SJSA1 (cell line): ENCODE measurements around the gene MTCH1. TPM values are rescaled to one million over a fixed set of nuclear protein-coding genes. Genes with fewer than 3 reads are reported as not detected.

Source experiments
- DNase-seq, 2 experiments: peaks; one replicate each; pipeline ENCODE4 v3.0.0-alpha.2; 2015 to 2020; ENCODE audit warnings: low spot score in 2 of 2, low read depth in 1 of 2
- H3K27ac ChIP-seq: fragments of 250-450 bp; sonication (Bioruptor Pico); 2 replicates; pipeline ENCODE4 v1.5.1; 2020; ENCODE audit warnings: mild to moderate bottlenecking, moderate library complexity
- H3K27me3 ChIP-seq: fragments of 250-450 bp; sonication (Bioruptor Pico); replicated peaks from 2 replicates; pipeline ENCODE4 v1.5.1; 2020; ENCODE audit warnings: mild to moderate bottlenecking, moderate library complexity
- H3K36me3 ChIP-seq: fragments of 250-450 bp; sonication (Bioruptor Pico); 2 replicates; pipeline ENCODE4 v1.5.1; 2020; ENCODE audit warnings: mild to moderate bottlenecking
- H3K4me1 ChIP-seq: fragments of 250-450 bp; sonication (Bioruptor Pico); replicated peaks from 2 replicates; pipeline ENCODE4 v1.6.1; 2021; ENCODE audit warnings: mild to moderate bottlenecking
- H3K4me3 ChIP-seq: fragments of 250-450 bp; sonication (Bioruptor Pico); 2 replicates; pipeline ENCODE4 v1.5.1; 2020; ENCODE audit warnings: mild to moderate bottlenecking
- H3K9me3 ChIP-seq: fragments of 250-450 bp; sonication (Bioruptor Pico); replicated peaks from 2 replicates; pipeline ENCODE4 v1.5.1; 2020; ENCODE audit warnings: mild to moderate bottlenecking
- total RNA-seq: library from RNA; depleted of rRNA; stranded (reverse); fragments of >200 nt; shearing (Covaris generic); gene quantifications from 2 replicates; pipeline ENCODE4 v1.2.3, GENCODE V29; 2014

MTCH1 gene
- total RNA-seq, 1 experiment from 2014 or later = 297 TPM

- no peak for DNase-seq
- Histone ChIP-seq H3K27me3 (no peaks in the 10 kb centered on the region), H3K9me3 (no peaks in the 10 kb centered on the region), H3K27ac (no peak overlapping the region), H3K4me3 (no peak overlapping the region), H3K36me3 (peaks cover 11% of the 10 kb centered on the region), H3K4me1 (peaks cover 13% of the 10 kb centered on the region)
Measured at GRCh38 chr6:36989264-36989663, 3.3 kb upstream of the MTCH1 start.

- H3K27ac ChIP-seq = peak overlapping the region; percentile 96
- H3K36me3 ChIP-seq = peaks cover 36% of the 10 kb centered on the region
- peak overlapping the region; percentile 99 for H3K4me3 ChIP-seq
- peaks cover 15% of the 10 kb centered on the region for H3K4me1 ChIP-seq
- DNase-seq = no peak
- H3K27me3 ChIP-seq = no peaks in the 10 kb centered on the region
- H3K9me3 ChIP-seq = no peaks in the 10 kb centered on the region
Measured at GRCh38 chr6:36986704-36987047, 680 bp upstream of the MTCH1 start.

GRCh38 chr6:36985417-36985807 is 584 bp downstream of the MTCH1 start:
- Histone ChIP-seq H3K9me3 (no peaks in the 10 kb centered on the region), H3K4me3 (peak overlapping the region; percentile 99), H3K36me3 (peaks cover 49% of the 10 kb centered on the region), H3K4me1 (peaks cover 15% of the 10 kb centered on the region), H3K27ac (peak overlapping the region; percentile 96), H3K27me3 (no peaks in the 10 kb centered on the region)
- DNase-seq = no peak

- H3K4me3 ChIP-seq = peak overlapping the region; percentile 99
- peaks cover 53% of the 10 kb centered on the region for H3K36me3 ChIP-seq
- no peaks in the 10 kb centered on the region for H3K27me3 ChIP-seq
- no peaks in the 10 kb centered on the region for H3K9me3 ChIP-seq
- H3K27ac ChIP-seq = peak overlapping the region; percentile 96
- DNase-seq = peak; percentile 47 to 86
- peaks cover 15% of the 10 kb centered on the region for H3K4me1 ChIP-seq
Measured at GRCh38 chr6:36984581-36985416, 1.2 kb downstream of the MTCH1 start.

GRCh38 chr6:36983538-36983937 is 2.5 kb downstream of the MTCH1 start:
- no peak for DNase-seq
- Histone ChIP-seq H3K4me1 (peaks cover 15% of the 10 kb centered on the region), H3K27me3 (no peaks in the 10 kb centered on the region), H3K36me3 (peaks cover 64% of the 10 kb centered on the region), H3K9me3 (no peaks in the 10 kb centered on the region), H3K4me3 (no peak overlapping the region), H3K27ac (no peak overlapping the region)

GRCh38 chr6:36980876-36981619 is 4.9 kb downstream of the MTCH1 start:
- Histone ChIP-seq H3K4me1 (peaks cover 7% of the 10 kb centered on the region), H3K4me3 (no peak overlapping the region), H3K36me3 (peaks cover 85% of the 10 kb centered on the region), H3K27ac (no peak overlapping the region), H3K9me3 (no peaks in the 10 kb centered on the region), H3K27me3 (no peaks in the 10 kb centered on the region)
- DNase-seq = no peak

GRCh38 chr6:36980129-36980528 is 5.9 kb downstream of the MTCH1 start:
- Histone ChIP-seq H3K27me3 (no peaks in the 10 kb centered on the region), H3K4me1 (peaks cover 7% of the 10 kb centered on the region), H3K27ac (no peak overlapping the region), H3K4me3 (no peak overlapping the region), H3K9me3 (no peaks in the 10 kb centered on the region), H3K36me3 (peaks cover 90% of the 10 kb centered on the region)
- DNase-seq = no peak

GRCh38 chr6:36979347-36979742 is 6.7 kb downstream of the MTCH1 start:
- no peaks in the 10 kb centered on the region for H3K9me3 ChIP-seq
- no peak overlapping the region for H3K27ac ChIP-seq
- no peak for DNase-seq
- H3K4me1 ChIP-seq = peaks cover 3% of the 10 kb centered on the region
- no peak overlapping the region for H3K4me3 ChIP-seq
- H3K36me3 ChIP-seq = peaks cover 95% of the 10 kb centered on the region
- H3K27me3 ChIP-seq = no peaks in the 10 kb centered on the region

GRCh38 chr6:36978421-36979346 is 7.3 kb downstream of the MTCH1 start:
- H3K4me3 ChIP-seq = no peak overlapping the region
- DNase-seq = no peak
- H3K36me3 ChIP-seq = peaks cover 95% of the 10 kb centered on the region
- H3K27ac ChIP-seq = no peak overlapping the region
- no peaks in the 10 kb centered on the region for H3K9me3 ChIP-seq
- no peaks in the 10 kb centered on the region for H3K27me3 ChIP-seq
- H3K4me1 ChIP-seq = no peaks in the 10 kb centered on the region

- Histone ChIP-seq H3K9me3 (no peaks in the 10 kb centered on the region), H3K27ac (no peak overlapping the region), H3K36me3 (peaks cover 96% of the 10 kb centered on the region), H3K4me1 (no peaks in the 10 kb centered on the region), H3K27me3 (no peaks in the 10 kb centered on the region), H3K4me3 (no peak overlapping the region)
- no peak for DNase-seq
Measured at GRCh38 chr6:36977470-36977941, 8.5 kb downstream of the MTCH1 start.

GRCh38 chr6:36976931-36977330 is 9.1 kb downstream of the MTCH1 start:
- Histone ChIP-seq H3K36me3 (peaks cover 96% of the 10 kb centered on the region), H3K27ac (no peak overlapping the region), H3K9me3 (no peaks in the 10 kb centered on the region), H3K4me3 (no peak overlapping the region), H3K4me1 (no peaks in the 10 kb centered on the region), H3K27me3 (no peaks in the 10 kb centered on the region)
- DNase-seq = no peak

- Histone ChIP-seq H3K4me3 (no peak overlapping the region), H3K4me1 (no peaks in the 10 kb centered on the region), H3K9me3 (no peaks in the 10 kb centered on the region), H3K27ac (no peak overlapping the region), H3K27me3 (no peaks in the 10 kb centered on the region), H3K36me3 (peaks cover 96% of the 10 kb centered on the region)
- DNase-seq = no peak
Measured at GRCh38 chr6:36976509-36976908, 9.5 kb downstream of the MTCH1 start.

GRCh38 chr6:36976007-36976264 is 10.1 kb downstream of the MTCH1 start:
- DNase-seq = no peak
- Histone ChIP-seq H3K4me3 (no peak overlapping the region), H3K27me3 (no peaks in the 10 kb centered on the region), H3K4me1 (no peaks in the 10 kb centered on the region), H3K9me3 (no peaks in the 10 kb centered on the region), H3K27ac (no peak overlapping the region), H3K36me3 (peaks cover 96% of the 10 kb centered on the region)
